ENCODE data around the gene TMEM238. TPM values are rescaled to one million over a fixed set of nuclear protein-coding genes. Genes with fewer than 3 reads are reported as not detected.
A peak's percentile ranks its signal among the peaks of the same experiment; 100 is the strongest.
"Not testable (repeated sequence)": the region's sequence is repeated elsewhere in the genome, so short reads cannot be mapped to it uniquely, and the experiment has no call there.

The TMEM238 gene
- total RNA-seq, 1 donor from 2014 or later = 1.0 TPM

GRCh38 chr19:55406091-55406825 lies 22.2 kb upstream of the TMEM238 start:
- no peak for DNase-seq
- no peak for ATAC-seq (ENCODE audit: poor library complexity)
- intact Hi-C loops (cut with DNase I) = no loop called here

GRCh38 chr19:55405638-55406037 lies 21.5 kb upstream of the TMEM238 start:
- intact Hi-C loops (cut with DNase I) = no loop called here
- no peak for DNase-seq
- ATAC-seq (ENCODE audit: poor library complexity) = no peak

GRCh38 chr19:55402509-55402908 lies 18.4 kb upstream of the TMEM238 start:
- intact Hi-C loops (cut with DNase I) = no loop called here
- ATAC-seq (ENCODE audit: poor library complexity) = no peak
- DNase-seq = no peak

- intact Hi-C loops (cut with DNase I); DNase-seq; ATAC-seq (ENCODE audit: poor library complexity): not testable (repeated sequence)
Observed at GRCh38 chr19:55401390-55401789, 17.3 kb upstream of the TMEM238 start.

GRCh38 chr19:55400281-55401087 lies 16.4 kb upstream of the TMEM238 start:
- intact Hi-C loops (cut with DNase I) = no loop called here
- ATAC-seq (ENCODE audit: poor library complexity) (no peak), DNase-seq (no peak)

- intact Hi-C loops (cut with DNase I) = no loop called here
- ATAC-seq (ENCODE audit: poor library complexity) (no peak), DNase-seq (no peak)
Observed at GRCh38 chr19:55398200-55398925, 14.3 kb upstream of the TMEM238 start.

- intact Hi-C loops (cut with DNase I) = no loop called here
- ATAC-seq (ENCODE audit: poor library complexity) = no peak
- DNase-seq = no peak
Observed at GRCh38 chr19:55392820-55393761, 9.0 kb upstream of the TMEM238 start.

GRCh38 chr19:55391702-55392615 lies 7.9 kb upstream of the TMEM238 start:
- intact Hi-C loops (cut with DNase I) = no loop called here
- DNase-seq (no peak), ATAC-seq (ENCODE audit: poor library complexity) (no peak)

GRCh38 chr19:55391191-55391670 lies 7.1 kb upstream of the TMEM238 start:
- intact Hi-C loops (cut with DNase I) = no loop called here
- ATAC-seq (ENCODE audit: poor library complexity) = no peak

GRCh38 chr19:55390461-55390880 lies 6.4 kb upstream of the TMEM238 start:
- DNase-seq = no peak
- intact Hi-C loops (cut with DNase I) = no loop called here
- no peak for ATAC-seq (ENCODE audit: poor library complexity)

More at GRCh38 chr19:55391191-55391670, 7.1 kb upstream of the TMEM238 start:
- DNase-seq = no peak

GRCh38 chr19:55389386-55390317 lies 5.6 kb upstream of the TMEM238 start:
- ATAC-seq (ENCODE audit: poor library complexity) = no peak
- no peak for DNase-seq
- intact Hi-C loops (cut with DNase I) = no loop called here

GRCh38 chr19:55387736-55388497 lies 3.8 kb upstream of the TMEM238 start:
- no peak for DNase-seq
- ATAC-seq (ENCODE audit: poor library complexity) = no peak

GRCh38 chr19:55386493-55386971 lies 2.4 kb upstream of the TMEM238 start:
- intact Hi-C loops (cut with DNase I) = no loop called here
- no peak for ATAC-seq (ENCODE audit: poor library complexity)
- no peak for DNase-seq

More at GRCh38 chr19:55387736-55388497, 3.8 kb upstream of the TMEM238 start:
- intact Hi-C loops (cut with DNase I) = no loop called here

GRCh38 chr19:55385724-55386492 lies 1.8 kb upstream of the TMEM238 start, which contains the start of gene RPL28:
TSS of gene RPL28 (plus strand) at chr19:55385932. CDS start at chr19:55386358, 426 bp downstream.
- peak; percentile 98 for DNase-seq
- ATAC-seq (ENCODE audit: poor library complexity) = peak; percentile 93
- intact Hi-C loops (cut with DNase I) = loop anchor here (2.0 kb wide), 1 partner anchor 47 kb away; the partner anchor contains the start of gene KMT5C

All from Right ventricle myocardium superior (tissue), 1 donor.